Liver (tissue), 9 donors: Measurements from ENCODE around the gene PKHD1. TPM values are rescaled to one million over a fixed set of nuclear protein-coding genes. Genes with fewer than 3 reads are reported as not detected.

ENCODE experiments used
- DNase-seq: peaks from one replicate; pipeline ENCODE4 v3.0.0-alpha.2; 2017; ENCODE audit warnings: low spot score
- H3K27ac ChIP-seq, 2 donors: one replicate each; pipeline ENCODE4 v1.7.0; 2013; ENCODE audit warnings: inconsistent platforms in 2 of 2, low read length in 2 of 2, control low read depth in 1 of 2, low read depth in 1 of 2, mild to moderate bottlenecking in 1 of 2
- H3K27me3 ChIP-seq, 4 donors: one replicate each; pipeline versions ENCODE4 v1.6.1 to v1.7.0; 2013; ENCODE audit warnings: low read length in 3 of 4, inconsistent platforms in 1 of 4, mild to moderate bottlenecking in 1 of 4, moderate library complexity in 1 of 4; ENCODE audit not compliant: control insufficient read depth in 4 of 4, insufficient read depth in 4 of 4
- H3K36me3 ChIP-seq, 4 donors: one replicate each; pipeline versions ENCODE4 v1.6.1 to v1.7.0; 2013; ENCODE audit warnings: low read length in 3 of 4, mild to moderate bottlenecking in 3 of 4, low read depth in 1 of 4, moderate library complexity in 1 of 4; ENCODE audit not compliant: control insufficient read depth in 4 of 4, insufficient read depth in 3 of 4
- H3K4me1 ChIP-seq, 4 donors: one replicate each; pipeline versions ENCODE4 v1.6.1 to v1.7.0; 2013; ENCODE audit warnings: low read length in 3 of 4, mild to moderate bottlenecking in 3 of 4, moderate library complexity in 1 of 4; ENCODE audit not compliant: control insufficient read depth in 4 of 4, insufficient read depth in 4 of 4
- H3K4me3 ChIP-seq, 3 donors: one replicate each; pipeline versions ENCODE4 v1.6.1 to v1.7.0; 2013; ENCODE audit warnings: low read length in 3 of 3, control low read depth in 1 of 3, low read depth in 1 of 3, mild to moderate bottlenecking in 1 of 3
- H3K9ac ChIP-seq, 2 donors: one replicate each; pipeline ENCODE4 v1.7.0; 2013; ENCODE audit warnings: low read length in 2 of 2, mild to moderate bottlenecking in 2 of 2, moderate library complexity in 2 of 2, control low read depth in 1 of 2, low read depth in 1 of 2
- H3K9me3 ChIP-seq, 4 donors: one replicate each; pipeline versions ENCODE4 v1.6.1 to v1.7.0; 2013; ENCODE audit warnings: low read length in 3 of 4; ENCODE audit not compliant: control insufficient read depth in 4 of 4
- EGR1 ChIP-seq, 2 donors: IDR thresholded peaks; 2 replicates each; pipeline ENCODE4 v1.6.1; 2016 to 2018; ENCODE audit warnings: antibody characterized with exemption in 2 of 2, low read depth in 2 of 2
- FOXA1 ChIP-seq: IDR thresholded peaks from 2 replicates; pipeline ENCODE4 v1.6.1; 2016; ENCODE audit warnings: antibody characterized with exemption
- FOXA2 ChIP-seq: IDR thresholded peaks from 2 replicates; pipeline ENCODE4 v1.6.1; 2016; ENCODE audit warnings: antibody characterized with exemption
- GABPA ChIP-seq, 2 donors: IDR thresholded peaks in 1 of 2; conservative IDR thresholded peaks in 1 of 2; 2 replicates each; pipeline ENCODE4 v1.6.1; 2016; ENCODE audit warnings: antibody characterized with exemption in 2 of 2, mild to moderate bottlenecking in 1 of 2, moderate library complexity in 1 of 2
- HNF4A ChIP-seq, 2 donors: conservative IDR thresholded peaks; 2 replicates each; pipeline ENCODE4 v1.6.1; 2016; ENCODE audit warnings: antibody characterized with exemption in 2 of 2, mild to moderate bottlenecking in 2 of 2
- HNF4G ChIP-seq: IDR thresholded peaks from 2 replicates; pipeline ENCODE4 v1.6.1; 2016; ENCODE audit warnings: antibody characterized with exemption
- JUND ChIP-seq, 2 donors: IDR thresholded peaks; 2 replicates each; pipeline ENCODE4 v1.6.1; 2016; ENCODE audit warnings: antibody characterized with exemption in 2 of 2
- RAD21 ChIP-seq, 2 donors: IDR thresholded peaks; 2 replicates each; pipeline ENCODE4 v1.6.1; 2016; ENCODE audit warnings: antibody characterized with exemption in 2 of 2, mild to moderate bottlenecking in 2 of 2
- REST ChIP-seq: IDR thresholded peaks from 2 replicates; pipeline ENCODE4 v1.6.1; 2016; ENCODE audit warnings: antibody characterized with exemption, mild to moderate bottlenecking
- RXRA ChIP-seq, 2 donors: IDR thresholded peaks; 2 replicates each; pipeline ENCODE4 v1.6.1; 2017 to 2018; ENCODE audit warnings: antibody characterized with exemption in 2 of 2, mild to moderate bottlenecking in 1 of 2
- SP1 ChIP-seq: IDR thresholded peaks from 2 replicates; pipeline ENCODE4 v1.6.1; 2018; ENCODE audit warnings: antibody characterized with exemption, mild to moderate bottlenecking
- TAF1 ChIP-seq: conservative IDR thresholded peaks from 2 replicates; pipeline ENCODE4 v1.6.1; 2016; ENCODE audit warnings: antibody characterized with exemption, mild to moderate bottlenecking
- YY1 ChIP-seq: IDR thresholded peaks from 2 replicates; pipeline ENCODE4 v1.6.1; 2016; ENCODE audit warnings: antibody characterized with exemption, mild to moderate bottlenecking
- WGBS: extraction: QIAGEN DNeasy Blood & Tissue Kit; methylation state at CpG from one replicate; pipeline ENCODE4 v1.1.7; 2013; 5-methylcytosine and 5-hydroxymethylcytosine counted together
- polyA plus RNA-seq, 2 donors: library from polyadenylated mRNA; stranded (reverse) in 1 of 2; unstranded in 1 of 2; fragments of 200-250 nt in 1 of 2; fragments of >200 nt in 1 of 2; fragmentation: Nextera tagmentation in 1 of 2; extraction: Ambion mirVana in 1 of 2; gene quantifications; one replicate each; pipeline versions ENCODE4 v1.2.1 to v1.2.3, GENCODE V29; 2013 to 2015
- total RNA-seq, 2 donors: library from RNA; depleted of rRNA; stranded (reverse); fragments of >200 nt; gene quantifications; one replicate each; pipeline ENCODE4 v1.2.3, GENCODE V29; 2014
- TF ChIP-seq, protein P1 (sequence below): IDR thresholded peaks from 2 replicates; pipeline ENCODE4 v1.6.1; 2016; ENCODE audit warnings: antibody characterized with exemption
- TF ChIP-seq, protein P2 (sequence below): IDR thresholded peaks from 2 replicates; pipeline ENCODE4 v1.6.1; 2016; ENCODE audit warnings: antibody characterized with exemption
- TF ChIP-seq, protein P3 (sequence below): IDR thresholded peaks from 2 replicates; pipeline ENCODE4 v1.6.1; 2016; ENCODE audit warnings: antibody characterized with exemption
- TF ChIP-seq, protein P4 (sequence below): fragments of 150-350 bp; IDR thresholded peaks from 2 replicates; pipeline ENCODE4 v1.5.1; 2017; ENCODE audit warnings: improper control_type of control experiment, low read depth, low read length; ENCODE audit not compliant: missing input control
- donor health status: healthy.
- donor health status: healthy.
- donor health status: healthy.
- donor health status: healthy.
- donor health status: healthy.

Gene PKHD1
- total and polyA plus RNA-seq, 4 donors = 0.45 to 10.6 (median 3.2) TPM

- Histone ChIP-seq H3K9ac (no peak overlapping the region), H3K4me3 (no peak overlapping the region), H3K27me3 (no peaks in the 10 kb centered on the region), H3K27ac (no peak overlapping the region), H3K4me1 (no peaks in the 10 kb centered on the region), H3K36me3 (peaks cover 0 to 16% (median 11%) of the 10 kb centered on the region in 4 donors), H3K9me3 (no peaks in the 10 kb centered on the region)
- no peak for DNase-seq
- 73% methylated on average over 7 of the region's 7 CpGs for WGBS
- no peak for TF ChIP-seq REST
- TF ChIP-seq JUND (IDR thresholded peaks at IDR 0.05) = no peak
- no peak for TF ChIP-seq RXRA (IDR thresholded peaks at IDR 0.05)
- no peak for TF ChIP-seq HNF4G
- TF ChIP-seq, protein P1, sequence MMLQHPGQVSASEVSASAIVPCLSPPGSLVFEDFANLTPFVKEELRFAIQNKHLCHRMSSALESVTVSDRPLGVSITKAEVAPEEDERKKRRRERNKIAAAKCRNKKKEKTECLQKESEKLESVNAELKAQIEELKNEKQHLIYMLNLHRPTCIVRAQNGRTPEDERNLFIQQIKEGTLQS = no peak
- TF ChIP-seq GABPA (IDR thresholded peaks at IDR 0.05 in 1 of 2, conservative IDR thresholded peaks at IDR 0.05 in 1 of 2) = no peak
- no peak for TF ChIP-seq HNF4A (conservative IDR thresholded peaks at IDR 0.05)
- no peak for TF ChIP-seq TAF1
- TF ChIP-seq YY1 = no peak
- TF ChIP-seq, protein P2, sequence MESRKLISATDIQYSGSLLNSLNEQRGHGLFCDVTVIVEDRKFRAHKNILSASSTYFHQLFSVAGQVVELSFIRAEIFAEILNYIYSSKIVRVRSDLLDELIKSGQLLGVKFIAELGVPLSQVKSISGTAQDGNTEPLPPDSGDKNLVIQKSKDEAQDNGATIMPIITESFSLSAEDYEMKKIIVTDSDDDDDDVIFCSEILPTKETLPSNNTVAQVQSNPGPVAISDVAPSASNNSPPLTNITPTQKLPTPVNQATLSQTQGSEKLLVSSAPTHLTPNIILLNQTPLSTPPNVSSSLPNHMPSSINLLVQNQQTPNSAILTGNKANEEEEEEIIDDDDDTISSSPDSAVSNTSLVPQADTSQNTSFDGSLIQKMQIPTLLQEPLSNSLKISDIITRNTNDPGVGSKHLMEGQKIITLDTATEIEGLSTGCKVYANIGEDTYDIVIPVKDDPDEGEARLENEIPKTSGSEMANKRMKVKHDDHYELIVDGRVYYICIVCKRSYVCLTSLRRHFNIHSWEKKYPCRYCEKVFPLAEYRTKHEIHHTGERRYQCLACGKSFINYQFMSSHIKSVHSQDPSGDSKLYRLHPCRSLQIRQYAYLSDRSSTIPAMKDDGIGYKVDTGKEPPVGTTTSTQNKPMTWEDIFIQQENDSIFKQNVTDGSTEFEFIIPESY = no peak
- no peak for TF ChIP-seq FOXA2
- TF ChIP-seq FOXA1 = no peak
- no peak for TF ChIP-seq EGR1 (IDR thresholded peaks at IDR 0.05; ENCODE audit: low read depth in 2 of 2)
- TF ChIP-seq RAD21 (IDR thresholded peaks at IDR 0.05) = no peak
- TF ChIP-seq, protein P3, sequence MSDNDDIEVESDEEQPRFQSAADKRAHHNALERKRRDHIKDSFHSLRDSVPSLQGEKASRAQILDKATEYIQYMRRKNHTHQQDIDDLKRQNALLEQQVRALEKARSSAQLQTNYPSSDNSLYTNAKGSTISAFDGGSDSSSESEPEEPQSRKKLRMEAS = no peak
These were observed 37.4 kb downstream of the PKHD1 start for GRCh38 chr6:52050051-52050405.

- WGBS = 49% methylated on average over 3 of the region's 3 CpGs
- Histone ChIP-seq H3K4me1 (no peaks in the 10 kb centered on the region), H3K9me3 (no peaks in the 10 kb centered on the region), H3K36me3 (peaks cover 0 to 19% (median 12%) of the 10 kb centered on the region in 4 donors), H3K27ac (no peak overlapping the region), H3K27me3 (no peaks in the 10 kb centered on the region), H3K9ac (no peak overlapping the region), H3K4me3 (no peak overlapping the region)
- TF ChIP-seq RAD21 (IDR thresholded peaks at IDR 0.05) = peak; percentile 79 to 86
- no peak for TF ChIP-seq SP1
- TF ChIP-seq, protein P4, sequence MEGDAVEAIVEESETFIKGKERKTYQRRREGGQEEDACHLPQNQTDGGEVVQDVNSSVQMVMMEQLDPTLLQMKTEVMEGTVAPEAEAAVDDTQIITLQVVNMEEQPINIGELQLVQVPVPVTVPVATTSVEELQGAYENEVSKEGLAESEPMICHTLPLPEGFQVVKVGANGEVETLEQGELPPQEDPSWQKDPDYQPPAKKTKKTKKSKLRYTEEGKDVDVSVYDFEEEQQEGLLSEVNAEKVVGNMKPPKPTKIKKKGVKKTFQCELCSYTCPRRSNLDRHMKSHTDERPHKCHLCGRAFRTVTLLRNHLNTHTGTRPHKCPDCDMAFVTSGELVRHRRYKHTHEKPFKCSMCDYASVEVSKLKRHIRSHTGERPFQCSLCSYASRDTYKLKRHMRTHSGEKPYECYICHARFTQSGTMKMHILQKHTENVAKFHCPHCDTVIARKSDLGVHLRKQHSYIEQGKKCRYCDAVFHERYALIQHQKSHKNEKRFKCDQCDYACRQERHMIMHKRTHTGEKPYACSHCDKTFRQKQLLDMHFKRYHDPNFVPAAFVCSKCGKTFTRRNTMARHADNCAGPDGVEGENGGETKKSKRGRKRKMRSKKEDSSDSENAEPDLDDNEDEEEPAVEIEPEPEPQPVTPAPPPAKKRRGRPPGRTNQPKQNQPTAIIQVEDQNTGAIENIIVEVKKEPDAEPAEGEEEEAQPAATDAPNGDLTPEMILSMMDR = peak; percentile 56
- DNase-seq = no peak
These were observed 38.0 kb downstream of the PKHD1 start for GRCh38 chr6:52049252-52050050.
